ENCODE results near the gene EPRS1.
"Not testable (repeated sequence)": the region's sequence is repeated elsewhere in the genome, so short reads cannot be mapped to it uniquely, and the experiment has no call there.

EPRS1 gene

GRCh38 chr1:220045356-220046051 lies 801 bp downstream of the EPRS1 start:
- H3K4me1 Mint-ChIP-seq: peaks cover 43% of the 10 kb centered on the region
- no peak for DNase-seq
- peak; percentile 49 for ATAC-seq

GRCh38 chr1:220044678-220045355 lies 1.5 kb downstream of the EPRS1 start:
- ATAC-seq (no peak), DNase-seq (no peak)
- H3K9me3 Mint-ChIP-seq: no peaks in the 10 kb centered on the region
- H3K27me3 Mint-ChIP-seq: no peaks in the 10 kb centered on the region
- peak overlapping the region; percentile 10 to 98 for H3K27ac Mint-ChIP-seq
- H3K4me3 Mint-ChIP-seq: peak overlapping the region; percentile 90 to 98
- peaks cover 43% of the 10 kb centered on the region for H3K4me1 Mint-ChIP-seq

More at GRCh38 chr1:220045356-220046051, 801 bp downstream of the EPRS1 start:
- H3K9me3 Mint-ChIP-seq: no peaks in the 10 kb centered on the region
- H3K27ac Mint-ChIP-seq: peak overlapping the region; percentile 98 to 100
- no peaks in the 10 kb centered on the region for H3K27me3 Mint-ChIP-seq
- peak overlapping the region; percentile 90 to 98 for H3K4me3 Mint-ChIP-seq

- no peak for ATAC-seq
- H3K4me1 Mint-ChIP-seq: peaks cover 47% of the 10 kb centered on the region
- H3K4me3 Mint-ChIP-seq: peak overlapping the region; percentile 57 to 63
Observed at GRCh38 chr1:220043646-220044045, 2.7 kb downstream of the EPRS1 start.

GRCh38 chr1:220040028-220040596 lies 6.2 kb downstream of the EPRS1 start:
- H3K4me1 Mint-ChIP-seq: peaks cover 45% of the 10 kb centered on the region
- H3K4me3 Mint-ChIP-seq: no peak overlapping the region
- DNase-seq (no peak), ATAC-seq (no peak)
- H3K9me3 Mint-ChIP-seq: no peaks in the 10 kb centered on the region
- peak overlapping the region; percentile 34 to 57 for H3K27ac Mint-ChIP-seq
- no peaks in the 10 kb centered on the region for H3K27me3 Mint-ChIP-seq

More at GRCh38 chr1:220043646-220044045, 2.7 kb downstream of the EPRS1 start:
- peak overlapping the region; percentile 49 to 81 for H3K27ac Mint-ChIP-seq
- no peaks in the 10 kb centered on the region for H3K27me3 Mint-ChIP-seq
- no peak for DNase-seq
- H3K9me3 Mint-ChIP-seq: no peaks in the 10 kb centered on the region

GRCh38 chr1:220038640-220039039 lies 7.7 kb downstream of the EPRS1 start:
- Mint-ChIP-seq H3K4me1 (peaks cover 35% of the 10 kb centered on the region), H3K4me3 (no peak overlapping the region), H3K27ac (peak overlapping the region in 1 of 2 donors; percentile 72), H3K27me3 (no peaks in the 10 kb centered on the region), H3K9me3 (no peaks in the 10 kb centered on the region)
- no peak for ATAC-seq
- DNase-seq: no peak

GRCh38 chr1:220037810-220038209 lies 8.5 kb downstream of the EPRS1 start:
- peaks cover 27% of the 10 kb centered on the region for H3K4me1 Mint-ChIP-seq
- not testable (repeated sequence) for H3K4me3 Mint-ChIP-seq, DNase-seq, H3K9me3 Mint-ChIP-seq, H3K27me3 Mint-ChIP-seq
- ATAC-seq: peak; percentile 65
- H3K27ac Mint-ChIP-seq: peak overlapping the region in 1 of 2 donors; percentile 8

GRCh38 chr1:220032911-220033310 lies 13.4 kb downstream of the EPRS1 start:
- DNase-seq (no peak), ATAC-seq (no peak)
- Mint-ChIP-seq H3K27ac (peak overlapping the region in 1 of 2 donors; percentile 29), H3K27me3 (no peaks in the 10 kb centered on the region), H3K9me3 (no peaks in the 10 kb centered on the region), H3K4me3 (no peak overlapping the region), H3K4me1 (peaks cover 9% of the 10 kb centered on the region)

GRCh38 chr1:220031287-220031686 lies 15.0 kb downstream of the EPRS1 start:
- H3K9me3 Mint-ChIP-seq: no peaks in the 10 kb centered on the region
- no peak overlapping the region for H3K4me3 Mint-ChIP-seq
- H3K4me1 Mint-ChIP-seq: peaks cover 4% of the 10 kb centered on the region
- DNase-seq (no peak), ATAC-seq (no peak)
- peak overlapping the region in 1 of 2 donors; percentile 65 for H3K27ac Mint-ChIP-seq
- H3K27me3 Mint-ChIP-seq: no peaks in the 10 kb centered on the region

GRCh38 chr1:220028346-220028895 lies 17.9 kb downstream of the EPRS1 start:
- H3K9me3 Mint-ChIP-seq: no peaks in the 10 kb centered on the region
- no peaks in the 10 kb centered on the region for H3K27me3 Mint-ChIP-seq
- no peak for ATAC-seq
- H3K27ac Mint-ChIP-seq: no peak overlapping the region
- no peak for DNase-seq
- no peaks in the 10 kb centered on the region for H3K4me1 Mint-ChIP-seq
- no peak overlapping the region for H3K4me3 Mint-ChIP-seq

- peaks cover 20% of the 10 kb centered on the region for H3K4me1 Mint-ChIP-seq
- no peaks in the 10 kb centered on the region for H3K9me3 Mint-ChIP-seq
- ATAC-seq: no peak
- no peak for DNase-seq
- no peak overlapping the region for H3K27ac Mint-ChIP-seq
- H3K27me3 Mint-ChIP-seq: no peaks in the 10 kb centered on the region
- no peak overlapping the region for H3K4me3 Mint-ChIP-seq
Observed at GRCh38 chr1:220019071-220019470, 27.2 kb downstream of the EPRS1 start.

- peak overlapping the region in 1 of 2 donors; percentile 63 for H3K27ac Mint-ChIP-seq
- no peak for DNase-seq
- no peak for ATAC-seq
- peaks cover 29% of the 10 kb centered on the region for H3K4me1 Mint-ChIP-seq
- no peak overlapping the region for H3K4me3 Mint-ChIP-seq
- no peaks in the 10 kb centered on the region for H3K9me3 Mint-ChIP-seq
- no peaks in the 10 kb centered on the region for H3K27me3 Mint-ChIP-seq
Observed at GRCh38 chr1:220013497-220013896, 32.8 kb downstream of the EPRS1 start.

- H3K4me3 Mint-ChIP-seq: no peak overlapping the region
- H3K9me3 Mint-ChIP-seq: no peaks in the 10 kb centered on the region
- ATAC-seq: no peak
- H3K27me3 Mint-ChIP-seq: no peaks in the 10 kb centered on the region
- H3K4me1 Mint-ChIP-seq: peaks cover 29% of the 10 kb centered on the region
- DNase-seq: no peak
- peak overlapping the region in 1 of 2 donors; percentile 71 for H3K27ac Mint-ChIP-seq
Observed at GRCh38 chr1:220012259-220012658, 34.0 kb downstream of the EPRS1 start.

- ATAC-seq (no peak), DNase-seq (no peak)
- Mint-ChIP-seq H3K4me1 (peaks cover 29% of the 10 kb centered on the region), H3K9me3 (no peaks in the 10 kb centered on the region), H3K27ac (no peak overlapping the region), H3K27me3 (no peaks in the 10 kb centered on the region), H3K4me3 (no peak overlapping the region)
Observed at GRCh38 chr1:220011620-220012019, 34.7 kb downstream of the EPRS1 start.

GRCh38 chr1:220007438-220007837 lies 38.9 kb downstream of the EPRS1 start:
- no peak for DNase-seq
- no peak overlapping the region for H3K4me3 Mint-ChIP-seq

GRCh38 chr1:220005489-220005888 lies 40.8 kb downstream of the EPRS1 start:
- ATAC-seq (no peak), DNase-seq (no peak)
- H3K27me3 Mint-ChIP-seq: no peaks in the 10 kb centered on the region
- peak overlapping the region in 1 of 2 donors; percentile 33 for H3K27ac Mint-ChIP-seq
- no peaks in the 10 kb centered on the region for H3K9me3 Mint-ChIP-seq
- no peak overlapping the region for H3K4me3 Mint-ChIP-seq
- peaks cover 6% of the 10 kb centered on the region for H3K4me1 Mint-ChIP-seq

More at GRCh38 chr1:220007438-220007837, 38.9 kb downstream of the EPRS1 start:
- Mint-ChIP-seq H3K27me3 (no peaks in the 10 kb centered on the region), H3K27ac (no peak overlapping the region), H3K9me3 (no peaks in the 10 kb centered on the region), H3K4me1 (peaks cover 6% of the 10 kb centered on the region)
- no peak for ATAC-seq

All from stimulated activated naive CD8-positive, alpha-beta T cell treated with anti-CD3 and anti-CD28 coated beads, Interleukin-15, amount 100 ng/mL, for 72 hours (primary cell).